DMS79 (cell line): ENCODE data around the gene OR10G7.

Experiments used
- DNase-seq: peaks from one replicate; lab custom pipeline; 2025; lab: John Stamatoyannopoulos, UW

OR10G7 gene, protein sequence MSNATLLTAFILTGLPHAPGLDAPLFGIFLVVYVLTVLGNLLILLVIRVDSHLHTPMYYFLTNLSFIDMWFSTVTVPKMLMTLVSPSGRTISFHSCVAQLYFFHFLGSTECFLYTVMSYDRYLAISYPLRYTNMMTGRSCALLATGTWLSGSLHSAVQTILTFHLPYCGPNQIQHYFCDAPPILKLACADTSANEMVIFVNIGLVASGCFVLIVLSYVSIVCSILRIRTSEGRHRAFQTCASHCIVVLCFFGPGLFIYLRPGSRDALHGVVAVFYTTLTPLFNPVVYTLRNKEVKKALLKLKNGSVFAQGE

DNA sequence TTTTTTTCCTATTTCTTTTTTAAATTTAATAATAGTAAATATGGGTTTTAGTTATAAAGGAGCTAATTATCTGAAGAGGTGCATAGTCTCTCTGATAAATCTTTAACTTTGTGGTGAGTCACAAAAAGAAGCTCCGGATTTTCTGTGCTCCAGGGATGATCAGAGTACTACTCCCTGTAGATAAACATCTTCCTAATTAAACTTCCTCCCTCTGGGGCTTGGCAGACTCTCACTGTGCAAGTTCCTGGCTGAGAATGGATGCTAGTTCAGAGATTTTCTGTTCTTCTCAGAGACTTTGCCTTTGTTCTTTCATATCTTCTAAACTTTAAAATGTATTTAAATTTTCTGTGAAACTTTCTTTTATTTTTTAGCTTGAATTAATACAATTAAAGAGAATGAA, at the start of gene OR10G7:
Gene OR10G7, minus strand, starts transcription at position 72 of the 400 bp plus-strand sequence. CDS start 2,324 bp downstream, outside the sequence.
- no peak for DNase-seq

DNA sequence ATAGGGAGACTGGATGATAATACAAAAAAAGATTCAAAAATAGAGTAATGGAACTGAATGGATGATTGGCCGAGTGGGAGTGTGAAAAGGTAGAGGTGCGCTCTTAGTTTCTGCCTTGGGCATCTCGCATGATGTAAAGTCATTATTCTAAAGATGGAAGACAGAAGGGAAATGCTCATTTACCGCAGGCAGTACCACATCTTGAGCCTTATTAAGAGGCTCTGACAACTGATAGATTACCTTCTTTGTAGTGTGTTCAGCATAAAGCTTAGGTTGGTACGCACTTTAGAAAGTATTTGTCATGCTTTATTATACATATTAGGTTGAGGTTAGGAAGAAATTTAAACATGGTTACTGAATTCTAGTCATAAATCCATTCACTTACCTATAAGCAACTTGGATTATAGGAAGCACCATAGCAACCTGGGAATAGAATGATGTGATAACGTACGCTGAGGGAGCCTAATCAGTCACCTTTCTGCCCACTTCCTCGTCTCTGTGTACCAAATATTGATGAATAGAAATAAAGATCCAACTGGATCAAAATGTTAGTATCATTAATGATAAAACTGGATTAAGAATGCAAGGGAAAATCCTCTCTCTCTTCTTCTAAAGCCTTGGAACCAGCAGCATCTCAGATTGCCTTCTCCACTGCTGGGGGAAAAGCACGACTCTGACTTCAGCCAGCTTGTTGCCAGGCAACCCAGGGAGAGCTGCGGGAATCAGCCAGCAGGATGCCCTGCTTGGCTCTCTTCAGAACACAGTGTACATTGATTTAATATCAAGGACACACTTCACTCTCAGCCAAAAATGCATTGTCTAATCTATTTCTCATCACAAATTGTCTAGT, 45.1 kb upstream of the OR10G7 start:
- DNase-seq, result no peak

DNA sequence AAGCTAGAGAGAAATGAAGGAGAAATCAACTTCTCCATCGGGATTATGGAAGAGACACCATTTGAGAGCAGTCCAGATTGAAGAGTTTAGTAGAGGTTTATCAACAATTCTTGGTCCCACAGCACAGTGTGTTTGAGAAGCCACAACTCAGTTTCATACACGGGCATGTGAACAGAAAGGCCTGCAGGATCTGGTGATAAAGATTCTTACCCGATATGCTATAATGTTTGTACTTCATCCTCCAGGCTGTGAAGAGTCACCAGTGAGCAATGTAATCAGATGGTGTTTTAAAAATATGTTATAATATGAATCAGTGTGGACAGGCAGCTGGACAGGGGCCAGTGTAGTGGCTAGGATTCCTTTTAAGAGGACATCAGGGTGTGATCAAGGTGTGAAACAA, 44.5 kb upstream of the OR10G7 start:
- DNase-seq, result no peak

DNA sequence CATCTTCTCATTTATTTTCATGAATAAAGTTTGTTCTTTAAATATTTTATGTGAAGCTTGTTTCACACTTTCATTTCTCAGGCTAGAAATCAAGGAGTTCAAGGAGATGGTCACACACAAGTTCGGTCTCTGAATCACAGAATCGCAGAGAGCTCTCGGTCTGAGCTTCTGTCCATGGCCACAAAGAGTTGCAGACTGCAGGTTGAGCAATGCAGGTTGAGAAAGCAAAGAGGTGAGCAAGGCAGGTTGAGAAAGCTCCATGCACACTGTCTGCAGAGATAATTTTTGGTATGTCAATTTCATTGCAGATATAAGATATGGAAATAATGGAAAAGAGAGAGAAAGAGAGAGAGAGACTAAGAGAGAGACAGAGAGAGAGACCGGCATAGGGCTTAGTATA, 41.2 kb upstream of the OR10G7 start:
- DNase-seq, result no peak

DNA sequence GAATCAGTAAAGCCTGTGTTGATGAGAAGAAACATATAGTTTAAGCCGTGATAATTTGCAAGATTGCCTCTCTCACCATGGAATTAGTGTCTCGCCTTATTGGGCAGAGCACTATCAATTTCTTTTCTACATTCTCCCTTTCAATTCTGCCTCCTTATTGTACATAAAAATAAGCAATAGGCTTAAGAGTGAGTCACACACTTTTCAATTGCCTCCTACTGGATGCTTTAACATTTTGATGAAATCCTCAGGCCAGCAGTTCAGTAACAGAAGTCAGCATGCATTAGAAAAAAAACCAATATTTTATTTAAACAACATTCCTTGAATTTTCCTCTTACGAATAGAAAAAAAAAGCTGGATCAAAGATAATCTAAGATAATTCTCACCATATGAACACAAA, 40.4 kb upstream of the OR10G7 start:
- DNase-seq, result no peak

DNA sequence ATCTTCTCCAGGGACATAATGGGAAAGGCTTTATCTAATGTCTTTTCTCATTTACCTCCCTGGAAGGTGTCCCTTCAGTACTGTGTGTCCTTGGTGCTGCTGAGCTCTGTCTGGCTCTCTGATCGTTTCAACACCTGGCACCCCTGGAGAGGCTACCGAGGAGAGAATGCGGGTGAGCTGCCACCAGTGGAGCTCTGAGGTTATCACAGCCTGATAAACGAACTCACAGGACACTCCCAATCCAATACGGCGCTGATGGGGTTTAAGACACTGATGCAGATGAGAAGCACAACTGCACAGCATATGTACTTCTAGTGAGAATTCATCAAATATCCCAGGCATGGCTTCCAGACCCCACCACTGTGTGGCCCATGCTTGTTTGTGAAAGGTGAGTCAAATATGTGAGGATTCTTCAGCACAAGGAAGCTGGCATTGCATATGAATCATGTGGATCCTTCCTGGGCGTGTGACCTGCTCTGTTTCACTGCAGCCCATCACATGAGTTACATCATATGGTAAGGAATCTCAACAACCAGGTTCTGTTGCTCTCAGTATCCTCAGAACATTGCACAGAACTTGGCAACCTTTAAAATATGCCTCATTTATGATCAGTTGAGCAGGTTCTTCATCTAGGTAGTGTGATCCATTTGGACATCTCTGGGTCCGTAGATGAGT, 39.3 kb upstream of the OR10G7 start:
- no peak for DNase-seq

DNA sequence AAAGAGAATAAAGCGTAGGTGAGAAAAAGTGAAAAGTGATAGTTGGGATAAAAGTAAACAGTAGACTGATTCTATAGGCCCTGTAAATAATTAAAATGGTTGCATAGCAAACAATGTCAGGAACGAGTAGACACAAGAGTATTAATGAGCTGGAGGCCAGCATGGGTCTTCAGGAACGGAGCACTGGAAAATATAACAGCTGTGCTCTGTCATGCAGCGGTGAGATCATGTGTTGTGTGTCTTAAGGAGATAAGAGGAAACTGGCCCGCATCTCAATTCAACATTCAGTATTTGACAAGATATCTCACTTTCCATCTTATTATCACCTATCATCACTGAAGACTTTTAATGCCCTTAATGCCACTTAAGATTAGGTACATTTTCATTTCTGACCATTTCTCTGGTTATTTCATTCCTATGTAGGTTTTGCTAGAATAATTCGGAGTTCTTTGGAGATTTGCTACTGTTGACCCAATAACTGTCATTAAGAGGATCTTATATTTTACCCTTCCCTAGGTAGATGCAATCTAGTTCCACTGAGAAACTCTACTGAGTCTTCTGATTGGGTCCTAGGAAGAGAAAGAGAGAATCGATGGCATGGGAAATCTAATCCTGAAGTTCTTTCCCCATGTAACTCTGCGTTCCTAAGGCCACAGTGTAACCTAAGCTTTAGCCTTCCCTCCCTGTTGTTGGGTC, 38.7 kb upstream of the OR10G7 start:
- DNase-seq, result no peak

DNA sequence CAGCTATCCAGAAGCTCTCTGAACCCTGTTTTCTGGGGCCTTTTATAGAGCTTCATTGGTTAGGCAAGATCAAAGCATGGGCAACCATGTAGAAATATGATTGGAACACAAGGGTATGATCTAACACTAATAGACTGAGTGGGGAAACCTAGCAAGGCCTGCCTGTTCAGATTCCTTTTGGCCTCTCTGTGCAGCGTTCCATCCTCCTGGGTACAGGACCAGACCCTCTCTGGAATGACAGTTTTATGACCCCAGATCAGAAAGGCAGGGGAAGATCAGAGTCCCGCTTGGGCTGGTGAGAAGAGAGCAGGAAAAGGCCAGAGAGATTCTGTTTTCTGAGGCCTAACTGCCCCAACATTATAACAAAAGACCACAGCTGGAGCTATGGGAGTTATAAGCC, 37.5 kb upstream of the OR10G7 start:
- no peak for DNase-seq

DNA sequence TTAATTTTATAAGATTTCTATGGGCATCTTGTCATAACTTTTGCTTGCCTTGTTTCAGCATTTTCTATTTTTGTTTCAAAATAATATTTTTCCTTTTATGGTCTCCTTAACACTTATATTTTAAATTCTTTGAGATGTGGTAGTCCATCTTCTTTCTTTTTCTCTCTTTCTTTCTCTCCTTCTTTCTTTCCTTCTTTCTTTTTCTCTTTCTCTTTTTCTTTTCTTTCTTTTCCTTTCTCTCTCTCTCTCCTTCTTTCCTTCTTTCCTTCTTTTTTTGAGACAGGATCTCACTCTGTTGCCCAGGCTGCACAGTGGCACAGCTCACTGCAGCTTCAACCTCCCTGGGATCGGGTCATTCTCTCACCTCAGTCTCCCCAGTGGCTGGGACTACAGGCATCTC, 36.1 kb upstream of the OR10G7 start:
- no peak for DNase-seq

DNA sequence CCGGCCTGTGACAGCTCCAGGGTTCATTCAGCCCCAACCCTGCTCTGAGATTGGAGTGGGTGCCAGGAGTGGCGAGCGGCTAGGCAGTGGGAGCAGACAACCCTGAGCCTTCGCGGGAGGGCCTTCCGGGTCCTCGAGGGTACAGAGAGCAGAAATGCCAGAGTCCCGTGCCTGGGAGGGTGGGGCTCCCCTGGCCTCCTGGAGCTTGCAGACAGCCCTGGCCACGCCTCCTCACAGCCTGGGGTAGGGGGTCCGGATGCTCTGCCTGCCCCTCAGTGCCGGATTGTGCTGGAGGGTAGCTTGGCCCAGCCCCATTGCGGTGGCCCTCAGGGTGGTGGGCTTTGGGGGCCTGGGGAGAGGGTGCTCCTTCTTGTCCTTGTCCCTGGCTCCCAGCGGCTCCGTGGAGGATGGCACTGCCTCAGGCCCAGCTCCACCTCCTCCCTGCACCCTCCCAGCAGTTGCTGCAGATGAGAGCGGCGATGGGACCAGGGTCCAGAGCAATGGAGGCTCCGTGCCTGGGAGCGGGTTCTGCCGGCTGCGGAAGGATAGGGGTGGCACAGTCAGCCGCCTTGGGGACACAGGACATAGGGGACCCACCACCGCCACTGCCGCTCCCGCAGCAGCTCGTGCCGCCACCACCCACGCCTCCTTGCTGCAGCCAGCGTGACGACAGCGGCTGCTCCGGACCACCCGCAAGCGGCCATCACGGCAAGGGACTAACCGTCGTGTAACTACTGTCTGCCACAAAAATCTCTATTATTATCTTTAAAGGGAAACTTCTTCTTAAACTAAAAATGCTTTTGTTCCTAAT, 34.9 kb upstream of the OR10G7 start:
- DNase-seq, result no peak

DNA sequence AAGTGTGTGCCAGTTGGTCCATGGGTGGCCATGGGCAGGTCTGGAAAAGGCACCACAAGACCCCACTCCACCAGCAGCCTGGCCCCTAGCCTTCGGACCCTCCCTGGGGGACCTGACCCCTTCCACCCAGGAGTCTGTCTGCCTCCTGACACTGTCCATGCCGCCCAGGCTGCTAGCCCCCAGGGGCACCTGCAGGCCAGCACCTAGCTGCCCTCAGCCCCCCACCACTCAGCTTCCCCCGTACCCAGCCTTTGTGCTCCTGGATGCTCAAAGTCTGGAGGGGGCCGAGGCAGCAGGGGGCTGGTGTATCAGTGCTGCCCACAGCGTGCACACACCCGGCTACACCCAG, 34.3 kb upstream of the OR10G7 start:
- DNase-seq, result no peak

DNA sequence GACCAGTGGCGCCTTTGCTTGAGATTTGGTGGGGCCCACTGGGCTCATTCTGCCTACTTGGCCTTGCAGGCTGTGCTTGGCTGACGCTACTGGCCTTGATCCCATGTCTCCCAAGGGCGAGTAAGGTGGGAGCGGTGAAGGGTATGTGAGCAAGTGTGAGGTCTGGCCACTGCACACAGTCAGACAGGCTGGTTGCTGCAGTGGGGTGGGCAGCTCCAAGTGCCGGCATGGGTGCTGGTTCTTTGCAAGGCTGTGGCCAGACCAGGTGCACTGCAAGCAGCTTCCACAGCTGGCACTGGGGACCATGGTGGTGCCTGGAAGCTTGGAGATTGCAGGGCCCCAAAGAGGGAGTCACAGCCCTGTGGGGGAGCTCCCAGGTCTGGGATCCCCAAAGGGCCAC, 33.4 kb upstream of the OR10G7 start:
- no peak for DNase-seq

DNA sequence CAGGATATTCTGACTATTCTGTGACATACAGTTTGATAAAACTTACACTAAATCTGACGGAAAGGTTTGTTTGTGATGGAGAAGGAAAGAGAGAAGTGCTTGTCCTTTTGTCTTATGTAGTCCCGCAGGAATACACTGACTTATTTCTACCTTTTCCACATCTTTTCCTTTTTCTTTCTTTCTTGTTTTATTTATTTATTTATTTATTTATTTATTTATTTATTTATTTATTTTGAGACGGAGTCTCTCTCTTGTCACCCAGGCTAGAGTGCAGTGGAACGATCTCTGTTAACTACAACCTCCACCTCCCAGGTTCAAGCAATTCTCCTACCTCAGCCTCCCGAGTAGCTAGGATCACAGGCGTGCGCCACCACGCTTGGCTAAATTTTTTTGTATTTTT, 31.0 kb upstream of the OR10G7 start:
- DNase-seq, result no peak

DNA sequence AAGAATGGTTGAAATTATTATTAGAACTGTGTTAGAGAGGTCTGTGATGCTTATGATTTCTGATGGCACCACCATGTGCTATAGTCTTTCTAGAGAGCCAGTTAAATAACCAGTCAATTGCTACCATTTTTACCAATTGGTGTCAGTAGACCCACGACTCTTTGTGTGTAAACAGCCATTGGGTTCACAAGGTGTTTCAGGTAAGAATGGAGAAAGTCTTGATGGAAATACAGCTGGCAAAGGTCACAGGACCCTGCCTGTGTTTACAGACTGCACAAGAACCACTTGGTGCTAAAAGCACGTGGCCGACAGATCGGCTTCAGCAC, 30.5 kb upstream of the OR10G7 start:
- no peak for DNase-seq

DNA sequence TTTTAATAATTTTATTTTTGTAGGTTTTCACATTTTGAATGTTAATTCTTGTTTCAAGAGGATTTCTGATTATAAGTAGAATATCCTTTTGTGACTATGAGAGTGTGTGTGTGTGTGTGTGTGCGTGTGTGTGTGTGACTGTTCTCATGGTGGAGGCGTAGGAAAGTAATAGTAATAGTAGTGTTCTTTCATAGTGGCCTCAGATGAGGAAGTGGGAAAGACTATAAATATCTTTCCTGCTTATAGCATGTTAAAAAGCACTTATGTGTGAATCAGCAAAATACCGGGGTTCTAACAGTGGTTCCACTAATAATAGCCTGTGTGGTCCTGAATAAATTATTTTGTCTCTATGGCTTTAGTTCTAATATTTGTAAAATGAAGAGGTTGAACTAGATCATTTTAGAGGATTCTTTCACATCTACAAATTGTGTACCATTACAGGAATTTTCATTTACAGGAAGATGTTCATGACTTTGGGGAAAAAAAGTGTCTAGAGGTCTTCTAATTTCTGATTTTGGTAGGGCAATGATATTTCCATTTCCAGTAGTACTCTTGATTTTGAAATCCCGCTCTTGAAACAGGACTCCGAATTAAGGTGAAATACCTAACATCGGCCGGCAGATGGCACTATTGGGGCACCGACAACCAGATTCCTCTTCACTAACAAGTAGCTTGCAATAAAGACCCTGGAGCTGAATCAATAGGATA, 29.9 kb upstream of the OR10G7 start:
- peak; percentile 21 for DNase-seq

DNA sequence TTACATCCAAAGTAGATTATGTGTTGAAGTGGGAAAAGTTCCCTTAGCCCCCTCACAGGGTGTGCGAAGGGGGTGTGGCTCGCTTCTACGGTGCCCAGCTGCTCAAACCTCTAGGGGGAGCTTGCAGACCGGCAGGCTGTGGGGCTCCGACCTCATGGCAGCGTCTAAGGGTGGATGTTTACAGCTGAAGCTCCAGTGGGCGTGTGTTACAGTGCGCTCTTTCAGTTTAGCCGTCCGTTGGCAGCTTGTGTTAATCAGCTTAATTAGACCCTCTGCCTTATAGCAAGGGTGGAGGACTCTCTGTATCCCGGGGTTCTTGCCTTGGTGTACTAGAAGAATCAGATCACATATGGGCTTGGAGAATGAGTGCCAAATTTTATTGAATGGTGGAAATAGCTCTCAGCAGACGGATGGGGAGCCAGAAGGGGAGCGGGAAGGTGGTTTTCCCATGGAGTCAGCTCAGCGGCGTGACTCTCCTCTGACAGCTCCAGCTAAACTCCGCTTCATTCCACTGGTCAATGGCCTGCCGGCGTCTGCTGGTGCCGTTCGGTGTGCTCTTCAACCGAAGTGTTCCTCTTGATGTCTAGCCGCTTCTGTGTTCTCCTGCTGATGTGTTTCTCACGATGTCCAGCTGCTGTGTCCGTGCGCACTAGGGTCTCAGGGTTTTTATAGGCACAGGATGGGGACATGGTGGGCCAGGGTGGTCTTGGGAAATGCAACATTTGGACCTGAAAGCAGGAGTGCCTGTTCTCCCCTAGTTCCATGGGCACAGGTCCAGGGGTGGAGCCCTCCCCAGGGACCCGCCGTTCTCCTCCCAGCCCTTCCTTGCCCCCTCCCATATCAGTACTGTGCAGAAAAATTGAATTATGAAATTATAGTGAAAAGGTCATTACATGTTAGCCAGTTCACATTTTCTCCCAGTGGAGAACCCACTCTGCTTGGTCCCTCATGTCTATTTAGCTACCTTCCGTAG, 28.6 kb upstream of the OR10G7 start:
- no peak for DNase-seq

DNA sequence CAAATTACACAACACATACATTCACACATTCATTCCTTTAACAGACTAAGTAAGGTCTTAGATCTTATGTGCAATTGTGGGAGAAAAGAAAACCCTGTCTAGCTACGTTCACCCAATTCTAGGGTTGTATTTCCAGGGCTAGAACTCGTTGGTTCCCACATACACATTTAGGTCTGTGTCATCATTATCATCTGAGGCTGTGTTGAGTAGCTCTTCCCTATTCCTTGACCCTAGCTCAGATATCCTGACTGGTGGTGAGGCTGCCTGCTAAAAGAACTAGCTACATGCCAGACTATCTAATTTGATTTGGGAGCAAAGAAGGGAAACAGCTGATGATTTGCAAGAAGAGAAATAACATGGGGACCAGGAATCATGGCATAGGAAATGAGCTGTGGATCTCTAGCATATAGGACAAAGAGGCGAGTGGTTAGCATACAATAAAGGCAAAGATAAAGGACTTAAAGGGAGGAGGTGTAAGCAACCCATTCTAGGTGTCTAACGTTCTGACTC, 27.5 kb upstream of the OR10G7 start:
- DNase-seq, result no peak

DNA sequence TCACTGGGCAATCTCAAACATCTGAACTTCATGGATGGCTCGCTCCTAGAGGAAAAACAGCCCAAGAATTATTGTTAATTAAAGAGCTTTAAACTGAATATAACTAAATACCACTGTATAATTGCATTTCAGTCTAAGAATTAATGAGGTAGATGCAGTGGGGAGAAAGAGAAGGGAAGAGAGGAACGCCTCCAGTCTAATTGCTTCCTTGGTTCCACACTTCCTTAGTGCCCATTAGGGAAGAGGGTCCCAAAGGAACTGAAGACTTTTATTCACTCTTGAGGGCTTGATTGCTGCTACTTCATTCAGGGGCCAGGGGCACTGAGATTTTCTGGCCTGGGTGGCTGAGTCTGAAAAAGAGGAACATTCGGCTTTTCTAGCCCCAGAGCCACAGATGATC, 11.8 kb upstream of the OR10G7 start:
- DNase-seq, result no peak

DNA sequence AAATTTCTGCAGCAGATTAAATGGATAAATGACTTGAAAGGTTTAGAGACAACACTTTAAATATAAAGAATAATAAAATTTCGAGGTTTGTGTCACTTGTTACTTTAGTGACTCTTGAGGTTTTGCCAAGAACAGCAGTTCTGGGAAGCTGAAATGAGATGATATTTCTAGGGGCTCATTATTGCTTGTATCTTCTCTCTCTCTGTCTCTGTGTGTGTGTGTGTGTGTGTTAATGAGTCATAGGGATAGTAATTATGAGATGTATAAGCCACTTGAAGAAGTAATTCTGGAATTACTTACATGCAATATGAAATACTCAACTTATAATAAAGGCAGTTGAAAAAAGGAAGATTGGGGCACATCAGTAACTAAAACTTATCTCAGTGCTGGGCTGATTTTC, 9.6 kb upstream of the OR10G7 start:
- DNase-seq, result no peak

DNA sequence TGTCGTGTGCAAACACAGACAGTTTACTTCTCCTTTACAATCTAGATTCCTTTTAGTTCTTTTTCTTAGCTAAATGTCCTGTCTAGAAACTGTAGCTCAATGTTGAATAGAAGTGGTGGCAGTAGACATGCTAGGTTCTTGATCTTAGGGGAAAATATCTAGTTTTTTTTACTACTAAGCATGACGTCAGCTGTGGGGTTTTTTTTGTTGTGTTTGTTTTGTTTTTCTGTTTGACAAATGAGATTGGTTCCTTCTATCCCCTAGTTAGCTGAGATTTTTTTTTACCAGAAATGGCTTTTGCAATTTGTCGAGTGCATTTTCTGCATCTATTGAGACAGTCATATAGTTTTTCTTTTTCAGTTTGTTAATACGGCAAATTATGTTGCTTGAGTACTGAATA, 2.3 kb upstream of the OR10G7 start:
- no peak for DNase-seq
